ENCODE data around the gene MIGA2. TPM values are rescaled to one million over a fixed set of nuclear protein-coding genes. Genes with fewer than 3 reads are reported as not detected.

Gene MIGA2
- total and polyA plus RNA-seq, 4 donors, result 8.0 to 42.6 (median 16.9) TPM

DNA sequence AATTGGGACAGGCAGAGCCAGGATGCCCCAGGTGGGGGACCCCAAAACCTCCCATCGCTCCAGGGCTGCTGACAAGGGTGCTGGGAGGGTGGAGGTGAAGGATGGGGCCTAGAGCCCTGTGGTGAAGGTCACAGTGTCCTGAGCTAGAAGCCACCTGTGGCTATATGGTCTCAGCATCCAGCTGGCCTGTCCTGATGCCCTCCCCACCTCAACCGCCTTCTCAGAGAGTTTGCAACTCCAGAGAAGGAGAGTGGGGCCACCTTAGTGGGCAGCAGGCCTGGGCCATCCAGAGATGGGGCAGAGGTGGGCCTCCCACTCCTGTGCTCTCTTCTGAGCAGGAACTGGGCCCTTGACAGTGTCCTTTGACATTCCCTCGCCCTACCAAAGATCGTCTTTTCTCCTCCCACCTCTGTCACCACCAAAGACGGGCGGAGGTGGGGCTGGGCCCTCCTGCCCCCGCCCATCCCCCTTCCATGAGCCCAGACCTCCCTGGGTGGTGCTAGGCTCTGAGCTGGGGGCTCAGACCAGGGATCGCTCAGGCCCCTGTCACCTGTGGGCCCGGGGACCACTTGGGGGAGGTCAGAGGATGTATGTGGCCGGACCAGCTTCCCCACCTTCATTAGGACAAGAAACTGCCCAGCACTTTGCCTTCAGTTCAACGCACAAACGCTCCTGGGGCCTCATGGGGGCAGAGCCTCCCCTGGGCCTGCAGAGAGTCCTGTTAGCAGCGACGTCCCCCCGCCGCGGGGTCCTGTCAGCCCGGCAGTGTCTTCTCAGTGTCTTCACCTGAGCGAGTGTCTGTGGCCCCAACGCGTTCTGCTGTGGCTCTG is 34.5 kb downstream of the MIGA2 start:
- TF ChIP-seq TAF1 (conservative IDR thresholded peaks at IDR 0.05) (no peak), RAD21 (IDR thresholded peaks at IDR 0.05) (no peak), GABPA (IDR thresholded peaks at IDR 0.05 in 1 of 2, conservative IDR thresholded peaks at IDR 0.05 in 1 of 2) (no peak), FOXA1 (IDR thresholded peaks at IDR 0.05) (no peak), HNF4G (IDR thresholded peaks at IDR 0.05) (no peak)
- TF ChIP-seq, protein P1, sequence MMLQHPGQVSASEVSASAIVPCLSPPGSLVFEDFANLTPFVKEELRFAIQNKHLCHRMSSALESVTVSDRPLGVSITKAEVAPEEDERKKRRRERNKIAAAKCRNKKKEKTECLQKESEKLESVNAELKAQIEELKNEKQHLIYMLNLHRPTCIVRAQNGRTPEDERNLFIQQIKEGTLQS (IDR thresholded peaks at IDR 0.05), result no peak
- TF ChIP-seq, protein P2, sequence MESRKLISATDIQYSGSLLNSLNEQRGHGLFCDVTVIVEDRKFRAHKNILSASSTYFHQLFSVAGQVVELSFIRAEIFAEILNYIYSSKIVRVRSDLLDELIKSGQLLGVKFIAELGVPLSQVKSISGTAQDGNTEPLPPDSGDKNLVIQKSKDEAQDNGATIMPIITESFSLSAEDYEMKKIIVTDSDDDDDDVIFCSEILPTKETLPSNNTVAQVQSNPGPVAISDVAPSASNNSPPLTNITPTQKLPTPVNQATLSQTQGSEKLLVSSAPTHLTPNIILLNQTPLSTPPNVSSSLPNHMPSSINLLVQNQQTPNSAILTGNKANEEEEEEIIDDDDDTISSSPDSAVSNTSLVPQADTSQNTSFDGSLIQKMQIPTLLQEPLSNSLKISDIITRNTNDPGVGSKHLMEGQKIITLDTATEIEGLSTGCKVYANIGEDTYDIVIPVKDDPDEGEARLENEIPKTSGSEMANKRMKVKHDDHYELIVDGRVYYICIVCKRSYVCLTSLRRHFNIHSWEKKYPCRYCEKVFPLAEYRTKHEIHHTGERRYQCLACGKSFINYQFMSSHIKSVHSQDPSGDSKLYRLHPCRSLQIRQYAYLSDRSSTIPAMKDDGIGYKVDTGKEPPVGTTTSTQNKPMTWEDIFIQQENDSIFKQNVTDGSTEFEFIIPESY (IDR thresholded peaks at IDR 0.05), result no peak
- TF ChIP-seq, protein P3, sequence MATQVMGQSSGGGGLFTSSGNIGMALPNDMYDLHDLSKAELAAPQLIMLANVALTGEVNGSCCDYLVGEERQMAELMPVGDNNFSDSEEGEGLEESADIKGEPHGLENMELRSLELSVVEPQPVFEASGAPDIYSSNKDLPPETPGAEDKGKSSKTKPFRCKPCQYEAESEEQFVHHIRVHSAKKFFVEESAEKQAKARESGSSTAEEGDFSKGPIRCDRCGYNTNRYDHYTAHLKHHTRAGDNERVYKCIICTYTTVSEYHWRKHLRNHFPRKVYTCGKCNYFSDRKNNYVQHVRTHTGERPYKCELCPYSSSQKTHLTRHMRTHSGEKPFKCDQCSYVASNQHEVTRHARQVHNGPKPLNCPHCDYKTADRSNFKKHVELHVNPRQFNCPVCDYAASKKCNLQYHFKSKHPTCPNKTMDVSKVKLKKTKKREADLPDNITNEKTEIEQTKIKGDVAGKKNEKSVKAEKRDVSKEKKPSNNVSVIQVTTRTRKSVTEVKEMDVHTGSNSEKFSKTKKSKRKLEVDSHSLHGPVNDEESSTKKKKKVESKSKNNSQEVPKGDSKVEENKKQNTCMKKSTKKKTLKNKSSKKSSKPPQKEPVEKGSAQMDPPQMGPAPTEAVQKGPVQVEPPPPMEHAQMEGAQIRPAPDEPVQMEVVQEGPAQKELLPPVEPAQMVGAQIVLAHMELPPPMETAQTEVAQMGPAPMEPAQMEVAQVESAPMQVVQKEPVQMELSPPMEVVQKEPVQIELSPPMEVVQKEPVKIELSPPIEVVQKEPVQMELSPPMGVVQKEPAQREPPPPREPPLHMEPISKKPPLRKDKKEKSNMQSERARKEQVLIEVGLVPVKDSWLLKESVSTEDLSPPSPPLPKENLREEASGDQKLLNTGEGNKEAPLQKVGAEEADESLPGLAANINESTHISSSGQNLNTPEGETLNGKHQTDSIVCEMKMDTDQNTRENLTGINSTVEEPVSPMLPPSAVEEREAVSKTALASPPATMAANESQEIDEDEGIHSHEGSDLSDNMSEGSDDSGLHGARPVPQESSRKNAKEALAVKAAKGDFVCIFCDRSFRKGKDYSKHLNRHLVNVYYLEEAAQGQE (IDR thresholded peaks at IDR 0.05), result no peak
- WGBS, result 89% methylated on average over 21 of the region's 21 CpGs
- Histone ChIP-seq H3K9me3 (ENCODE audit: control insufficient read depth in 4 of 4, low read length in 3 of 4) (no peaks in the 10 kb centered on the region), H3K27ac (ENCODE audit: low read depth in 1 of 2, low read length in 2 of 2) (peak overlapping the region in 1 of 2 donors; percentile 88), H3K4me1 (ENCODE audit: control insufficient read depth in 4 of 4, insufficient read depth in 4 of 4, low read length in 3 of 4) (peaks cover 19 to 52% (median 36%) of the 10 kb centered on the region in 4 donors), H3K4me3 (ENCODE audit: low read depth in 1 of 3, low read length in 3 of 3) (no peak overlapping the region), H3K36me3 (ENCODE audit: control insufficient read depth in 4 of 4, insufficient read depth in 3 of 4, low read depth in 1 of 4, low read length in 3 of 4) (peaks cover 0 to 6% (median 0%) of the 10 kb centered on the region in 4 donors), H3K9ac (ENCODE audit: low read depth in 1 of 2, low read length in 2 of 2) (no peak overlapping the region), H3K27me3 (ENCODE audit: control insufficient read depth in 4 of 4, insufficient read depth in 4 of 4, low read length in 3 of 4) (no peaks in the 10 kb centered on the region)
- DNase-seq (ENCODE audit: low spot score), result peak; percentile 58

DNA sequence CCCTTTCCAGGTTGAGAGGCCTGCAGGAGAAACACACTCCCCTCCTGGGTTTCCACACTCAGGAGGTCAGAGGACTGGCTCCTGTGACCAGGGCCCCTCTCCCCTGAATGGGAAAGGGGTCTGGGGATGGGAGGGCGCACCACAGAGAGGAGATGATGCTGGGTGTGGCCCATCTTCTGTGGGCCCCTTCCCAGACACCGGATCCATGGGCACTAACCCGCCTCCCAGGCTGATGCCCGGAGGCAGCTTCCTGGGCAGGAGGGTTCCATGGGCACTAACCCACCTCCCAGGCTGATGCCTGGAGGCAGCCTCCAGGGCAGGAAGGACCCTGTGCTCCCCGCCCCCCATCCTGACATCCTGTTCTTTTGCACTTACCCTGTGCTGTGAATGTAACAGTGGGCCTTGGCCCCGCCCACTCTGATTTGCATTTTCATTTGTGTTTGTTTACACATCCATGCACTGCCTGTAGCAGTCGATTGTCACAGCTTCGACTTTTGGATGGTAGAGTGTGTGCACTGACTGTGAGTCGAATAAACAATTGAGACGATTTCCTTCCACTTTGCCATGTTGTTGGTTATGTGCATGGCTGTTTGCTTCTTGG is 35.2 kb downstream of the MIGA2 start:
- no peaks in the 10 kb centered on the region for H3K27me3 ChIP-seq (ENCODE audit: control insufficient read depth in 4 of 4, insufficient read depth in 4 of 4, low read length in 3 of 4)
- H3K9ac ChIP-seq (ENCODE audit: low read depth in 1 of 2, low read length in 2 of 2), result no peak overlapping the region
- no peak overlapping the region for H3K27ac ChIP-seq (ENCODE audit: low read depth in 1 of 2, low read length in 2 of 2)
- no peaks in the 10 kb centered on the region for H3K9me3 ChIP-seq (ENCODE audit: control insufficient read depth in 4 of 4, low read length in 3 of 4)
- peaks cover 23 to 59% (median 43%) of the 10 kb centered on the region in 4 donors for H3K4me1 ChIP-seq (ENCODE audit: control insufficient read depth in 4 of 4, insufficient read depth in 4 of 4, low read length in 3 of 4)
- peaks cover 0 to 6% (median 0%) of the 10 kb centered on the region in 4 donors for H3K36me3 ChIP-seq (ENCODE audit: control insufficient read depth in 4 of 4, insufficient read depth in 3 of 4, low read depth in 1 of 4, low read length in 3 of 4)
- peak; percentile 58 for DNase-seq (ENCODE audit: low spot score)
- 67% methylated on average over 10 of the region's 10 CpGs for WGBS
- H3K4me3 ChIP-seq (ENCODE audit: low read depth in 1 of 3, low read length in 3 of 3), result no peak overlapping the region
- TF ChIP-seq JUND (IDR thresholded peaks at IDR 0.05) (no peak), FOXA1 (IDR thresholded peaks at IDR 0.05) (no peak), RXRA (IDR thresholded peaks at IDR 0.05) (no peak), EGR1 (IDR thresholded peaks at IDR 0.05; ENCODE audit: low read depth in 2 of 2) (no peak), GABPA (IDR thresholded peaks at IDR 0.05 in 1 of 2, conservative IDR thresholded peaks at IDR 0.05 in 1 of 2) (no peak), FOXA2 (IDR thresholded peaks at IDR 0.05) (no peak), TAF1 (conservative IDR thresholded peaks at IDR 0.05) (no peak), RAD21 (IDR thresholded peaks at IDR 0.05) (no peak), HNF4A (conservative IDR thresholded peaks at IDR 0.05) (no peak), HNF4G (IDR thresholded peaks at IDR 0.05) (no peak)
- TF ChIP-seq, protein P2 (IDR thresholded peaks at IDR 0.05), result no peak
- TF ChIP-seq, protein P1 (IDR thresholded peaks at IDR 0.05), result no peak
- TF ChIP-seq, protein P4, sequence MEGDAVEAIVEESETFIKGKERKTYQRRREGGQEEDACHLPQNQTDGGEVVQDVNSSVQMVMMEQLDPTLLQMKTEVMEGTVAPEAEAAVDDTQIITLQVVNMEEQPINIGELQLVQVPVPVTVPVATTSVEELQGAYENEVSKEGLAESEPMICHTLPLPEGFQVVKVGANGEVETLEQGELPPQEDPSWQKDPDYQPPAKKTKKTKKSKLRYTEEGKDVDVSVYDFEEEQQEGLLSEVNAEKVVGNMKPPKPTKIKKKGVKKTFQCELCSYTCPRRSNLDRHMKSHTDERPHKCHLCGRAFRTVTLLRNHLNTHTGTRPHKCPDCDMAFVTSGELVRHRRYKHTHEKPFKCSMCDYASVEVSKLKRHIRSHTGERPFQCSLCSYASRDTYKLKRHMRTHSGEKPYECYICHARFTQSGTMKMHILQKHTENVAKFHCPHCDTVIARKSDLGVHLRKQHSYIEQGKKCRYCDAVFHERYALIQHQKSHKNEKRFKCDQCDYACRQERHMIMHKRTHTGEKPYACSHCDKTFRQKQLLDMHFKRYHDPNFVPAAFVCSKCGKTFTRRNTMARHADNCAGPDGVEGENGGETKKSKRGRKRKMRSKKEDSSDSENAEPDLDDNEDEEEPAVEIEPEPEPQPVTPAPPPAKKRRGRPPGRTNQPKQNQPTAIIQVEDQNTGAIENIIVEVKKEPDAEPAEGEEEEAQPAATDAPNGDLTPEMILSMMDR (IDR thresholded peaks at IDR 0.05; ENCODE audit: low read depth, low read length, missing input control), result no peak
- TF ChIP-seq, protein P5, sequence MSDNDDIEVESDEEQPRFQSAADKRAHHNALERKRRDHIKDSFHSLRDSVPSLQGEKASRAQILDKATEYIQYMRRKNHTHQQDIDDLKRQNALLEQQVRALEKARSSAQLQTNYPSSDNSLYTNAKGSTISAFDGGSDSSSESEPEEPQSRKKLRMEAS (IDR thresholded peaks at IDR 0.05), result no peak
